ENCODE data around the gene PTPRD.

GRCh38 chr9:8860925-8861324 is 1751.9 kb downstream of the PTPRD start:
- TF ChIP-seq EZH2phosphoT487 (IDR thresholded peaks at IDR 0.05; ENCODE audit: borderline replicate concordance) (no peak), CTCF (IDR thresholded peaks at IDR 0.05 in 2 of 3, conservative IDR thresholded peaks at IDR 0.05 in 1 of 3; ENCODE audit: borderline replicate concordance in 1 of 3, insufficient read depth in 1 of 3, low read depth in 2 of 3, low read length in 2 of 3) (no peak), SRF (IDR thresholded peaks at IDR 0.05; ENCODE audit: low read depth) (no peak), POLR2A (IDR thresholded peaks at IDR 0.05; ENCODE audit: borderline replicate concordance, extremely low read depth, insufficient read depth, insufficient read length) (no peak)
- TF ChIP-seq, protein P1, sequence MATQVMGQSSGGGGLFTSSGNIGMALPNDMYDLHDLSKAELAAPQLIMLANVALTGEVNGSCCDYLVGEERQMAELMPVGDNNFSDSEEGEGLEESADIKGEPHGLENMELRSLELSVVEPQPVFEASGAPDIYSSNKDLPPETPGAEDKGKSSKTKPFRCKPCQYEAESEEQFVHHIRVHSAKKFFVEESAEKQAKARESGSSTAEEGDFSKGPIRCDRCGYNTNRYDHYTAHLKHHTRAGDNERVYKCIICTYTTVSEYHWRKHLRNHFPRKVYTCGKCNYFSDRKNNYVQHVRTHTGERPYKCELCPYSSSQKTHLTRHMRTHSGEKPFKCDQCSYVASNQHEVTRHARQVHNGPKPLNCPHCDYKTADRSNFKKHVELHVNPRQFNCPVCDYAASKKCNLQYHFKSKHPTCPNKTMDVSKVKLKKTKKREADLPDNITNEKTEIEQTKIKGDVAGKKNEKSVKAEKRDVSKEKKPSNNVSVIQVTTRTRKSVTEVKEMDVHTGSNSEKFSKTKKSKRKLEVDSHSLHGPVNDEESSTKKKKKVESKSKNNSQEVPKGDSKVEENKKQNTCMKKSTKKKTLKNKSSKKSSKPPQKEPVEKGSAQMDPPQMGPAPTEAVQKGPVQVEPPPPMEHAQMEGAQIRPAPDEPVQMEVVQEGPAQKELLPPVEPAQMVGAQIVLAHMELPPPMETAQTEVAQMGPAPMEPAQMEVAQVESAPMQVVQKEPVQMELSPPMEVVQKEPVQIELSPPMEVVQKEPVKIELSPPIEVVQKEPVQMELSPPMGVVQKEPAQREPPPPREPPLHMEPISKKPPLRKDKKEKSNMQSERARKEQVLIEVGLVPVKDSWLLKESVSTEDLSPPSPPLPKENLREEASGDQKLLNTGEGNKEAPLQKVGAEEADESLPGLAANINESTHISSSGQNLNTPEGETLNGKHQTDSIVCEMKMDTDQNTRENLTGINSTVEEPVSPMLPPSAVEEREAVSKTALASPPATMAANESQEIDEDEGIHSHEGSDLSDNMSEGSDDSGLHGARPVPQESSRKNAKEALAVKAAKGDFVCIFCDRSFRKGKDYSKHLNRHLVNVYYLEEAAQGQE (IDR thresholded peaks at IDR 0.05; ENCODE audit: low read depth), result no peak
